ENCODE data around the gene TGFBR3.

The TGFBR3 gene

GRCh38 chr1:91729621-91730358 lies 156.2 kb downstream of the TGFBR3 start:
- no peak for DNase-seq

GRCh38 chr1:91727763-91728162 lies 158.2 kb downstream of the TGFBR3 start:
- DNase-seq = no peak

- DNase-seq = no peak
Measured at GRCh38 chr1:91725989-91726721, 159.8 kb downstream of the TGFBR3 start.

- DNase-seq = no peak
Measured at GRCh38 chr1:91725618-91725988, 160.3 kb downstream of the TGFBR3 start.

- no peak for DNase-seq
Measured at GRCh38 chr1:91724644-91725043, 161.3 kb downstream of the TGFBR3 start.

- no peak for DNase-seq
Measured at GRCh38 chr1:91724231-91724630, 161.7 kb downstream of the TGFBR3 start.

- no peak for DNase-seq
Measured at GRCh38 chr1:91720044-91720443, 165.9 kb downstream of the TGFBR3 start.

- no peak for DNase-seq
Measured at GRCh38 chr1:91718877-91719276, 167.1 kb downstream of the TGFBR3 start.

- DNase-seq = no peak
Measured at GRCh38 chr1:91718368-91718767, 167.6 kb downstream of the TGFBR3 start.

- no peak for DNase-seq
Measured at GRCh38 chr1:91717839-91718238, 168.1 kb downstream of the TGFBR3 start.

- DNase-seq = no peak
Measured at GRCh38 chr1:91716339-91716738, 169.6 kb downstream of the TGFBR3 start.

GRCh38 chr1:91715416-91716000 lies 170.4 kb downstream of the TGFBR3 start:
- DNase-seq = no peak

- DNase-seq = no peak
Measured at GRCh38 chr1:91714867-91715381, 171.0 kb downstream of the TGFBR3 start.

- no peak for DNase-seq
Measured at GRCh38 chr1:91712981-91713841, 172.7 kb downstream of the TGFBR3 start.

GRCh38 chr1:91712393-91712792 lies 173.6 kb downstream of the TGFBR3 start:
- no peak for DNase-seq

GRCh38 chr1:91711504-91712247 lies 174.3 kb downstream of the TGFBR3 start:
- no peak for DNase-seq

- no peak for DNase-seq
Measured at GRCh38 chr1:91710261-91710660, 175.7 kb downstream of the TGFBR3 start.

- no peak for DNase-seq
Measured at GRCh38 chr1:91708691-91709090, 177.3 kb downstream of the TGFBR3 start.

- no peak for DNase-seq
Measured at GRCh38 chr1:91707890-91708218, 178.1 kb downstream of the TGFBR3 start.

GRCh38 chr1:91707114-91707889 lies 178.6 kb downstream of the TGFBR3 start:
- DNase-seq = no peak

GRCh38 chr1:91706140-91706957 lies 179.6 kb downstream of the TGFBR3 start:
- no peak for DNase-seq

All from SHP77 treated with DMSO at 0.1 percent for 48 hours (cell line).